ENCODE measurements around the gene GPC5. TPM values are rescaled to one million over a fixed set of nuclear protein-coding genes. Genes with fewer than 3 reads are reported as not detected.

GPC5 gene
- total RNA-seq, 4 donors from 2014 or later = not detected

DNA sequence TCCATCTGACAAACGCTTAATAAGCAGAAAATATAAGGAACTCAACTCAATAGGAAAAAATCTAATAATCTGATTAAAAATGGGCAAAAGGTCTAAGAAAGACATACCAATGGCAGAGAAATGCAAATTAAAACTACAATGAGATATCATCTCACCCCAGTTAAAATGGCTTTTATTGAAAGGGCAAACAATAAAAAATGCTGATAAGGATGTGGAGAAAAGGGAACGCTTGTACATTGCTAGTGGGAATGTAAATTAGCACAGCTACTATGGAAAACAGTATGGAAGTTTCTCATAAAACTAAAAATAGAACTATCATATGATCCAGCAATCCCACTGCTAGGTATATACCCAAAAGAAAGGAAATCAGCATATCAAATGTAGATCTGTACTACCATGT is 1319.4 kb downstream of the GPC5 start:
- Histone ChIP-seq H3K36me3 (no peaks in the 10 kb centered on the region), H3K9me3 (no peaks in the 10 kb centered on the region), H3K4me3 (no peak overlapping the region), H3K4me1 (no peaks in the 10 kb centered on the region), H3K27ac (no peak overlapping the region), H3K27me3 (no peaks in the 10 kb centered on the region)
- TF ChIP-seq, protein P1, sequence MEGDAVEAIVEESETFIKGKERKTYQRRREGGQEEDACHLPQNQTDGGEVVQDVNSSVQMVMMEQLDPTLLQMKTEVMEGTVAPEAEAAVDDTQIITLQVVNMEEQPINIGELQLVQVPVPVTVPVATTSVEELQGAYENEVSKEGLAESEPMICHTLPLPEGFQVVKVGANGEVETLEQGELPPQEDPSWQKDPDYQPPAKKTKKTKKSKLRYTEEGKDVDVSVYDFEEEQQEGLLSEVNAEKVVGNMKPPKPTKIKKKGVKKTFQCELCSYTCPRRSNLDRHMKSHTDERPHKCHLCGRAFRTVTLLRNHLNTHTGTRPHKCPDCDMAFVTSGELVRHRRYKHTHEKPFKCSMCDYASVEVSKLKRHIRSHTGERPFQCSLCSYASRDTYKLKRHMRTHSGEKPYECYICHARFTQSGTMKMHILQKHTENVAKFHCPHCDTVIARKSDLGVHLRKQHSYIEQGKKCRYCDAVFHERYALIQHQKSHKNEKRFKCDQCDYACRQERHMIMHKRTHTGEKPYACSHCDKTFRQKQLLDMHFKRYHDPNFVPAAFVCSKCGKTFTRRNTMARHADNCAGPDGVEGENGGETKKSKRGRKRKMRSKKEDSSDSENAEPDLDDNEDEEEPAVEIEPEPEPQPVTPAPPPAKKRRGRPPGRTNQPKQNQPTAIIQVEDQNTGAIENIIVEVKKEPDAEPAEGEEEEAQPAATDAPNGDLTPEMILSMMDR (IDR thresholded peaks at IDR 0.05 in 4 of 5, conservative IDR thresholded peaks at IDR 0.05 in 1 of 5) = no peak
- no peak for TF ChIP-seq POLR2A (IDR thresholded peaks at IDR 0.05)
- ATAC-seq = no peak
- no peak for DNase-seq
- in situ Hi-C loops (cut with MboI; ENCODE audit: low sequenced_read_pairs in 4 of 4) = no loop called here
- intact Hi-C loops (cut with DNase I; ENCODE audit: low total_unique reads) = no loop called here

DNA sequence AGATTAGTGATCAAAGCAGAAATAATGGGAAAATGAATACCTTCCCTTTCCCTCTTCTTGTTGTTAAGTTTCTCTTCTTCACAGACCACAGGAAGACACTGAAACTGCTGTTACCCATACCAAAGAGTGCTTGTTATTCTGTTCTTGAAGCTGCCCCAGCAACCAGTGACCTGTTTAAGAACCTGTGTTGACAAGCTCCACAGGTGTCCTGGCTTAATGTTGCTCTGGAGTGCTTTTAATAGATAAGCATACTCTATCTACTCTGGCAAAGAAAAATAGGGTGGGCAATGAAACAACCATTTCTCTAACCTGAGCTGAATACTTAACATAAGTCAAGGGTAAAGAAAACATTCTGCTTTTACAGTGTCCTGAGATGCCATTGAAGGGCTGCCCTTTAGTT is 1321.4 kb downstream of the GPC5 start:
- H3K36me3 ChIP-seq = no peaks in the 10 kb centered on the region
- H3K4me3 ChIP-seq = no peak overlapping the region
- DNase-seq = no peak
- no peaks in the 10 kb centered on the region for H3K27me3 ChIP-seq
- ATAC-seq = no peak
- no peak overlapping the region for H3K27ac ChIP-seq
- no peaks in the 10 kb centered on the region for H3K9me3 ChIP-seq
- intact Hi-C loops (cut with DNase I; ENCODE audit: low total_unique reads) = no loop called here
- no peaks in the 10 kb centered on the region for H3K4me1 ChIP-seq
- in situ Hi-C loops (cut with MboI; ENCODE audit: low sequenced_read_pairs in 4 of 4) = no loop called here
- TF ChIP-seq POLR2A (IDR thresholded peaks at IDR 0.05) = no peak
- TF ChIP-seq, protein P1 (IDR thresholded peaks at IDR 0.05 in 4 of 5, conservative IDR thresholded peaks at IDR 0.05 in 1 of 5) = no peak

DNA sequence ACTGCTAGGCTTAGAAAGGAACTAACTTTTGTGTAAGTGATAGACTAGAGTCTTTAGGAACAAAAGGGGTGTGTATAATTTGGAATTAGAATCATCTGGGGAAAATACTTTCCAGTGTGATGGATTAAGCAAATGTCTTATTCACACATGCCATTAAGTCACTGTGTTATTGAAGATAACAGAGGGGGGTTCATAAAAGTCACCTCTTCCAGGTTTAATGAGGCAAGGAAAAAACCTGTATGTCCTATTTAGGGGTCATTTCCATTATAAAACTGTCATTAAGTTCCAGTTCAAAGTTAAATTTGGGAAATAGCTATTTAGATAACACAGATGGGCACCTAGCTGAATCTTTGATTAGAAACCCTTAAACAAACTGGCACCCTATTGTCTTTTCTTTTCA is 1323.2 kb downstream of the GPC5 start:
- intact Hi-C loops (cut with DNase I; ENCODE audit: low total_unique reads) (no loop called here), in situ Hi-C loops (cut with MboI; ENCODE audit: low sequenced_read_pairs in 4 of 4) (no loop called here)
- H3K9me3 ChIP-seq = no peaks in the 10 kb centered on the region

DNA sequence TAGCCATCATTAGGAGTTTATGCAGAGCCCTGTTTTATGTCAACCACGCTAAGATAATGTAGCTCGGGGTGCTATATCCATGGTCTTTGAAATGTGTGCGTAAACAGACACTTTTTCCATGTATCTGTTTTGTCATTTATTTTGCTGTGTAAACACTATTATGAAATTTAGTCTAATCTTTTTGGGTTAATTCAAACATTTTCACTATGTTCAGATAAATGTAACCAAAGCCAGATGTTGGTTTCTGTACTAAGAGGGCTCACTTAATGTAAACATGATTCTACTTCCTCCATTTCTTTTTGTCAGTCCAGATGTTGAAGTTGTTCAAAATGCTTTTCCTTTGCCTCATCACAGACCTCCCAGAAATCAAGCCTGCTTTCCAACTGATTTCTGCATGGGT is 1328.7 kb downstream of the GPC5 start:
- H3K27ac ChIP-seq = no peak overlapping the region
- H3K36me3 ChIP-seq = no peaks in the 10 kb centered on the region
- DNase-seq (no peak), ATAC-seq (no peak)
- no peaks in the 10 kb centered on the region for H3K9me3 ChIP-seq
- H3K4me3 ChIP-seq = no peak overlapping the region
- TF ChIP-seq, protein P1 (IDR thresholded peaks at IDR 0.05 in 4 of 5, conservative IDR thresholded peaks at IDR 0.05 in 1 of 5) = no peak
- no peak for TF ChIP-seq POLR2A (IDR thresholded peaks at IDR 0.05)
- no peaks in the 10 kb centered on the region for H3K4me1 ChIP-seq
- no peaks in the 10 kb centered on the region for H3K27me3 ChIP-seq
- intact Hi-C loops (cut with DNase I; ENCODE audit: low total_unique reads) (no loop called here), in situ Hi-C loops (cut with MboI; ENCODE audit: low sequenced_read_pairs in 4 of 4) (no loop called here)

More for the DNA sequence above, 1323.2 kb downstream of the GPC5 start:
- Histone ChIP-seq H3K27ac (no peak overlapping the region), H3K27me3 (no peaks in the 10 kb centered on the region), H3K4me3 (no peak overlapping the region), H3K4me1 (no peaks in the 10 kb centered on the region), H3K36me3 (no peaks in the 10 kb centered on the region)
- ATAC-seq = no peak
- DNase-seq = no peak
- TF ChIP-seq, protein P1 (IDR thresholded peaks at IDR 0.05 in 4 of 5, conservative IDR thresholded peaks at IDR 0.05 in 1 of 5) = no peak
- no peak for TF ChIP-seq POLR2A (IDR thresholded peaks at IDR 0.05)

DNA sequence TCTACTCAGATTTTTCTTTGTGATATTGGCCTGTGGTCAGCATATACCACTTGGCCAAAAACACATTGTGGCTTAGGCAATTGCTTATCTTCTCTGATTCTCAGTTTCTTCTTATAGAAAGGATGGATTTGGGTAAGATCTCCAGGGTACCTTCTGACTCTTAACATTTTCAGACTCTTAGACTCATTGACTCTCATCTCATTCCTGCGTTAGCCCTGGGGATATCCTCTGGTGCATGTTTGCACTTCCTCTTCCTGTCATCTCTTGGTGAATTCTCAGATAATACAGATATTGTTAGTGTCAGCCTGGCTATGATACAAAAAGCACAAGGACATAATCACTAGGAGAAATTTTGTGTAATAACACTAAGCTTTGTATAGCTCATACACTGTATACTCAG is 1335.6 kb downstream of the GPC5 start:
- in situ Hi-C loops (cut with MboI; ENCODE audit: low sequenced_read_pairs in 4 of 4) = no loop called here

More for the DNA sequence above, 1335.6 kb downstream of the GPC5 start:
- H3K9me3 ChIP-seq = no peaks in the 10 kb centered on the region
- no peak overlapping the region for H3K27ac ChIP-seq
- no peaks in the 10 kb centered on the region for H3K4me1 ChIP-seq
- H3K36me3 ChIP-seq = no peaks in the 10 kb centered on the region
- H3K4me3 ChIP-seq = no peak overlapping the region
- H3K27me3 ChIP-seq = no peaks in the 10 kb centered on the region
- ATAC-seq (no peak), DNase-seq (no peak)
- intact Hi-C loops (cut with DNase I; ENCODE audit: low total_unique reads) = no loop called here
- TF ChIP-seq POLR2A (IDR thresholded peaks at IDR 0.05) = no peak
- TF ChIP-seq, protein P1 (IDR thresholded peaks at IDR 0.05 in 4 of 5, conservative IDR thresholded peaks at IDR 0.05 in 1 of 5) = no peak

Data from gastrocnemius medialis (tissue), 4 donors.